Measurements from ENCODE around the gene TYMS. TPM values are rescaled to one million over a fixed set of nuclear protein-coding genes. Genes with fewer than 3 reads are reported as not detected.
A peak's percentile ranks its signal among the peaks of the same experiment; 100 is the strongest.

Gene TYMS
- total RNA-seq, 1 donor from 2014 or later, result 6.4 TPM

DNA sequence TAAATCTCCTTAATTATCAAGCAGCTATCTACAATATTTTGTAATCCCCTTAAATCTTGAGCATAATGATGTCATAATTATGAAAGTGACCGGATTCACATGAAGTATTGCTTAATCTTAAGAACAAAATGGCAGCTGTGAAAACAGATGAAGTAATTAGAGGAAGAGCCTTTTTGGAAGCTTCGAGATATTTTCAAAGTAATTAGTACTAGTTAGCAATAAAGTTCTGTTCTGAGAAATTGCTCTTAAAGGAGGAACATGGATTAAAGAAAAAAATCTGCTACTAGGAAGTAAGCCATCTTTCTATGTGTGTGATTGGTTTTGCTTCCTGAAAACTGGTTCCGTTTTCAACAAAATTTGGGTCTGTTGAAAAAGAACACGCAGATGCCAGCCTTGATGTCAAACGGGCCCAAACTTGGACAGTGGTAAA is 42.3 kb upstream of the TYMS start:
- intact Hi-C loops (cut with DNase I), result loop anchor here (10.0 kb wide), 1 partner anchor 330 kb away; no protein-coding TSS in a partner anchor
- H3K27ac ChIP-seq, result peak overlapping the region; percentile 50

DNA sequence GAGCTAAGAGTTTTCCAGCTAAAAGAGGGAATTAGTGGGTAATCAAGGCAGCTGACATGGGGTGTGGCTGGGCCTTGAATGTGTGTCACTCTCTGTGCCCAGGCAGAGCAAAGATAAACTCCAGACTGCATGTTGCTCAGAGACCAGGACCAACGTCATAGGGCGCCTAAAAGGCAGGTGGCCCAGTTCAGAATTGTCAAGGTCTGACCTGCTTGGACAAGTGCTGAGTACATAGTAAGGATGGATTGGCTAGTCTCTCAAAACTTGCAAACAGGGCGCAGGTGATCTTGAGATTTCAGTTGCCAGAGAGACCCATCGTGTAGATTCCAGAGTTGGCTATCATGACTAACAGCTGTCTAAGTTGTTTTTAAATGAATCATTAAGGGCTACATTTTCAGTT is 41.7 kb upstream of the TYMS start:
- H3K27ac ChIP-seq, result peak overlapping the region; percentile 50
- TF ChIP-seq, protein P1, sequence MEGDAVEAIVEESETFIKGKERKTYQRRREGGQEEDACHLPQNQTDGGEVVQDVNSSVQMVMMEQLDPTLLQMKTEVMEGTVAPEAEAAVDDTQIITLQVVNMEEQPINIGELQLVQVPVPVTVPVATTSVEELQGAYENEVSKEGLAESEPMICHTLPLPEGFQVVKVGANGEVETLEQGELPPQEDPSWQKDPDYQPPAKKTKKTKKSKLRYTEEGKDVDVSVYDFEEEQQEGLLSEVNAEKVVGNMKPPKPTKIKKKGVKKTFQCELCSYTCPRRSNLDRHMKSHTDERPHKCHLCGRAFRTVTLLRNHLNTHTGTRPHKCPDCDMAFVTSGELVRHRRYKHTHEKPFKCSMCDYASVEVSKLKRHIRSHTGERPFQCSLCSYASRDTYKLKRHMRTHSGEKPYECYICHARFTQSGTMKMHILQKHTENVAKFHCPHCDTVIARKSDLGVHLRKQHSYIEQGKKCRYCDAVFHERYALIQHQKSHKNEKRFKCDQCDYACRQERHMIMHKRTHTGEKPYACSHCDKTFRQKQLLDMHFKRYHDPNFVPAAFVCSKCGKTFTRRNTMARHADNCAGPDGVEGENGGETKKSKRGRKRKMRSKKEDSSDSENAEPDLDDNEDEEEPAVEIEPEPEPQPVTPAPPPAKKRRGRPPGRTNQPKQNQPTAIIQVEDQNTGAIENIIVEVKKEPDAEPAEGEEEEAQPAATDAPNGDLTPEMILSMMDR (IDR thresholded peaks at IDR 0.05), result no peak
- no peaks in the 10 kb centered on the region for H3K9me3 ChIP-seq
- peaks cover 16% of the 10 kb centered on the region for H3K4me1 ChIP-seq
- no peaks in the 10 kb centered on the region for H3K27me3 ChIP-seq (ENCODE audit: low read depth)
- intact Hi-C loops (cut with DNase I), result loop anchor here (10.0 kb wide), 1 partner anchor 331 kb away; no protein-coding TSS in a partner anchor
- no peak overlapping the region for H3K4me3 ChIP-seq
- H3K36me3 ChIP-seq, result no peaks in the 10 kb centered on the region
- DNase-seq (no peak), ATAC-seq (peak; percentile 76 to 85)

More for the DNA sequence above, 42.3 kb upstream of the TYMS start:
- Histone ChIP-seq H3K9me3 (no peaks in the 10 kb centered on the region), H3K4me1 (peaks cover 16% of the 10 kb centered on the region), H3K36me3 (no peaks in the 10 kb centered on the region), H3K27me3 (ENCODE audit: low read depth) (no peaks in the 10 kb centered on the region), H3K4me3 (no peak overlapping the region)
- TF ChIP-seq, protein P1 (IDR thresholded peaks at IDR 0.05), result no peak
- ATAC-seq (peak; percentile 47 to 58), DNase-seq (no peak)

DNA sequence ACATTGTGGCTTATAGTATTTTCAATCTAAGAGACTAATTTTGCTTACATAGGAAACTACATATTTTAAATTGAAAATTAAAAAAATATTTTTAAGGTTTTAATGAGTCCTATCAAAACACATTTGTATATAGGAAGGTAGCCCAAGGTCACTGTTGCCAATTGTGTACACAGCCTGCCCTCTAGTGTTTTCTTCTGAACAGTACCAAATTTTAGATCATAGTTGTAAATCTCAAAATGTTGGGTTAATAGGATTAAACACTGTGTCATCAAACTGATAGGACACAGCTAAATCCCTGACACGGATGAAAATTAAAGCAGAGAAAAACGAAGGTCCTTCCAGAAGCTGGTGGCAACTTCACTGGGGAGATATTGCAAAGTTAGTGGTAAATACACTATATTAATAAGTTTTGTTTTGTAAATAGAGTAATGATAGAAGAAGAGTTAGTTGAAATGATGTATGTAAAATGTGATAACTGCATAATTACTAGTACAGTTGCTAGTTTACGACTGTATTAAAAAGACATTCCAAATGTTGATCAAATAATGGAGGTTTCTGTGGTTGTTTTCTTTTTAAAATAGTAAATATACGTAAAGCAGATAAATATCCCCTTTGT is 41.0 kb upstream of the TYMS start:
- no peaks in the 10 kb centered on the region for H3K36me3 ChIP-seq
- intact Hi-C loops (cut with DNase I), result loop anchor here (10.0 kb wide), 1 partner anchor 332 kb away; no protein-coding TSS in a partner anchor
- H3K27me3 ChIP-seq (ENCODE audit: low read depth), result no peaks in the 10 kb centered on the region
- no peak overlapping the region for H3K4me3 ChIP-seq
- DNase-seq (no peak), ATAC-seq (peak; percentile 81 to 85)
- TF ChIP-seq, protein P1 (IDR thresholded peaks at IDR 0.05), result peak; percentile 68
- no peak overlapping the region for H3K27ac ChIP-seq
- H3K9me3 ChIP-seq, result no peaks in the 10 kb centered on the region
- peaks cover 16% of the 10 kb centered on the region for H3K4me1 ChIP-seq

DNA sequence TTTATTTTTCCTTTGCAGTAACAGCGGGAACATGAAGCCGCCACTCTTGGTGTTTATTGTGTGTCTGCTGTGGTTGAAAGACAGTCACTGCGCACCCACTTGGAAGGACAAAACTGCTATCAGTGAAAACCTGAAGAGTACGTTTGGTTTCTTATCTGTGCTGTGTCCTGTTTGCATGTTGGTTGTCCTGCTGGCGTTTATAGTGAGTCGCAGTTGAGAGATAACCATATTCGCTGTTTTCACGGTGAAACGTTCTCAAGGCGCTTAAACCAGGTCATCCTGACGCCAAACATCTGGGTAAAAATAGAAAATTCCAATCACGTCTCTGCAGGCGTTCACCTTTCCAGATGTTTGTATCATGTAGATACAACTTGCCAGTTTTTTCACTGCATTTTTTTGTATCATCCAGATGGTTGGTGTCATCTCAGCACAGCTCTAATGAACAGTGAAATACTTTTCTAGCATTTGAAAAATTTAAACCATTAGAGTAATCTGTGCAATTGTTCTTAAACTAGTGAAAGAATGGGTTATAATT is 39.4 kb upstream of the TYMS start:
- intact Hi-C loops (cut with DNase I), result loop anchor here (10.0 kb wide), 1 partner anchor 333 kb away; no protein-coding TSS in a partner anchor
- Histone ChIP-seq H3K9me3 (no peaks in the 10 kb centered on the region), H3K27ac (no peak overlapping the region), H3K4me3 (no peak overlapping the region), H3K36me3 (no peaks in the 10 kb centered on the region), H3K27me3 (ENCODE audit: low read depth) (no peaks in the 10 kb centered on the region), H3K4me1 (peaks cover 16% of the 10 kb centered on the region)
- TF ChIP-seq, protein P1 (IDR thresholded peaks at IDR 0.05), result no peak
- no peak for ATAC-seq
- DNase-seq, result no peak

DNA sequence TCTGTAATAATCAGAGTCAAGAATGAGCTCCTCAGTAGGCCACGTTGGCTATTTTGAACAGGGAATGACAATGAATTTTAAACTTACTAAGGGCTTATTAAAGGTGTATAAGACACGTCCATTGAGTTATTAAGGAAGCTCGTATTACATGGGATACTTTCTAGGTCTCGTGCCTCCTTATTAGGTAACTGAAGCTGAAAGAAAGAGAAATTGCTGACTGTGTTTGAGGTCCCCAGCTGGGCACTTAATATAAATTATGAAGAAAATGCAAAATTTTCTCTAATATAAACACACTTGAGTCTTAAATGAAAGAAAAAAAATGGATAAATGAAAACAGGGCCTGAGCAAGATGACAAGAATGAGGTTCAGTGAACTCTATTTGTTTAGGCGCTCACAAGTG is 38.8 kb upstream of the TYMS start:
- ATAC-seq (no peak), DNase-seq (no peak)
- Histone ChIP-seq H3K27me3 (ENCODE audit: low read depth) (no peaks in the 10 kb centered on the region), H3K36me3 (no peaks in the 10 kb centered on the region), H3K4me1 (peaks cover 16% of the 10 kb centered on the region), H3K9me3 (no peaks in the 10 kb centered on the region), H3K4me3 (no peak overlapping the region), H3K27ac (no peak overlapping the region)
- TF ChIP-seq, protein P1 (IDR thresholded peaks at IDR 0.05), result no peak
- intact Hi-C loops (cut with DNase I), result loop anchor here (10.0 kb wide), 1 partner anchor 334 kb away; no protein-coding TSS in a partner anchor
